IMR-90 (cell line): Measurements from ENCODE around the gene PLA2G12B. TPM values are rescaled to one million over a fixed set of nuclear protein-coding genes. Genes with fewer than 3 reads are reported as not detected.

ENCODE experiments used
- ATAC-seq: fragments of 200-7000 bp; cut with Tn5 transposase; 2 replicates; pipeline ENCODE4 v1.9.1; 2020; ENCODE audit warnings: low read depth, mild to moderate bottlenecking, moderate library complexity
- BruUV-seq: library from RNA; stranded (reverse); fragments of 400-500 nt; replicated peaks from 2 replicates; lab custom pipeline; 2021; lab: Mats Ljungman, UMichigan
- CTCF ChIA-PET: fragments of 300-600 bp; formaldehyde crosslinking; extraction: SDS; loops from one replicate; lab custom pipeline; 2021; ENCODE audit warnings: antibody characterized with exemption; lab: Yijun Ruan, JAX
- POLR2A ChIA-PET: fragments of 300-600 bp; sonication (Branson Sonifier 250); formaldehyde crosslinking; loops from one replicate; lab custom pipeline; 2022; ENCODE audit warnings: antibody characterized with exemption; ENCODE audit not compliant: unreplicated experiment; lab: Charles Lee
- DNase-seq: peaks from one replicate; pipeline ENCODE4 v3.0.0; 2013
- H2AFZ ChIP-seq: replicated peaks from 2 replicates; pipeline ENCODE3; 2013; ENCODE audit warnings: low read length, mild to moderate bottlenecking; ENCODE audit not compliant: poor library complexity
- H2AK5ac ChIP-seq: 2 replicates; pipeline ENCODE4 v1.6.1; 2013; ENCODE audit warnings: low read depth, low read length, inconsistent platforms
- H2AK9ac ChIP-seq: replicated peaks from 2 replicates; pipeline ENCODE3; 2013; ENCODE audit warnings: mild to moderate bottlenecking, low read depth, low read length, moderate library complexity; ENCODE audit not compliant: poor library complexity
- H2BK120ac ChIP-seq: 2 replicates; pipeline ENCODE4 v1.6.1; 2013; ENCODE audit warnings: low read depth, low read length, inconsistent platforms
- H2BK15ac ChIP-seq: 3 replicates; pipeline ENCODE4 v1.6.1; 2013; ENCODE audit warnings: low read depth, low read length, inconsistent platforms
- H2BK20ac ChIP-seq: 2 replicates; pipeline ENCODE4 v1.6.1; 2013; ENCODE audit warnings: low read depth, mild to moderate bottlenecking, inconsistent platforms, low read length, moderate library complexity
- H2BK5ac ChIP-seq: 2 replicates; pipeline ENCODE4 v1.6.1; 2013; ENCODE audit warnings: mild to moderate bottlenecking, low read depth, low read length, inconsistent platforms; ENCODE audit not compliant: poor library complexity, severe bottlenecking
- H3K14ac ChIP-seq: replicated peaks from 2 replicates; pipeline ENCODE4 v1.6.1; 2013; ENCODE audit warnings: low read depth, low read length, inconsistent platforms
- H3K18ac ChIP-seq: 2 replicates; pipeline ENCODE4 v1.6.1; 2013; ENCODE audit warnings: low read depth, low read length, control low read depth
- H3K23ac ChIP-seq: 2 replicates; pipeline ENCODE4 v1.6.1; 2013; ENCODE audit warnings: low read depth, low read length, inconsistent platforms
- H3K27ac ChIP-seq: 2 replicates; pipeline ENCODE4 v1.5.1; 2013; ENCODE audit warnings: mild to moderate bottlenecking, control low read depth, low read length; ENCODE audit not compliant: insufficient read depth
- H3K27me3 ChIP-seq: 2 replicates; pipeline ENCODE4 v1.6.1; 2013; ENCODE audit warnings: low read length; ENCODE audit not compliant: control insufficient read depth, insufficient read depth
- H3K36me3 ChIP-seq: 2 replicates; pipeline ENCODE4 v1.6.1; 2013; ENCODE audit warnings: low read length, mixed read lengths; ENCODE audit not compliant: control insufficient read depth, insufficient read depth
- H3K4ac ChIP-seq: 2 replicates; pipeline ENCODE4 v1.6.1; 2013; ENCODE audit warnings: low read depth, low read length, inconsistent platforms
- H3K4me1 ChIP-seq: 2 replicates; pipeline ENCODE4 v1.6.1; 2013; ENCODE audit warnings: low read length, mixed read lengths; ENCODE audit not compliant: control insufficient read depth, insufficient read depth
- H3K4me2 ChIP-seq: 2 replicates; pipeline ENCODE4 v1.6.1; 2013; ENCODE audit warnings: low read depth, mild to moderate bottlenecking, control low read depth, low read length, moderate library complexity
- H3K4me3 ChIP-seq: 2 replicates; pipeline ENCODE4 v1.5.1; 2013; ENCODE audit warnings: low read depth, mild to moderate bottlenecking, control low read depth, low read length, moderate library complexity; ENCODE audit not compliant: insufficient read depth
- H3K56ac ChIP-seq: 2 replicates; pipeline ENCODE4 v1.6.1; 2013; ENCODE audit warnings: low read length, inconsistent platforms; ENCODE audit not compliant: insufficient read depth; ENCODE audit errors: extremely low read depth
- H3K79me1 ChIP-seq, 2 experiments: 2 replicates each; pipeline ENCODE4 v1.6.1; 2013; ENCODE audit warnings: low read length in 2 of 2, inconsistent platforms in 1 of 2, low read depth in 1 of 2
- H3K9ac ChIP-seq: 2 replicates; pipeline ENCODE4 v1.6.1; 2013; ENCODE audit warnings: low read depth, low read length, control low read depth
- H3K9me1 ChIP-seq: 2 replicates; pipeline ENCODE4 v1.6.1; 2013; ENCODE audit warnings: low read length, inconsistent platforms; ENCODE audit not compliant: insufficient read depth
- H3K9me3 ChIP-seq: 2 replicates; pipeline ENCODE4 v1.6.1; 2013; ENCODE audit warnings: low read length; ENCODE audit not compliant: control insufficient read depth, insufficient read depth
- H4K20me1 ChIP-seq: 2 replicates; pipeline ENCODE4 v1.6.1; 2013; ENCODE audit warnings: low read length, inconsistent platforms; ENCODE audit not compliant: insufficient read depth
- H4K5ac ChIP-seq: 2 replicates; pipeline ENCODE4 v1.6.1; 2013; ENCODE audit warnings: mild to moderate bottlenecking, low read depth, low read length, control low read depth
- H4K8ac ChIP-seq, 2 experiments: 2 replicates each; pipeline ENCODE4 v1.6.1; 2013; ENCODE audit warnings: low read depth in 2 of 2, low read length in 2 of 2, control low read depth in 1 of 2, inconsistent platforms in 1 of 2
- H4K91ac ChIP-seq: 2 replicates; pipeline ENCODE4 v1.6.1; 2013; ENCODE audit warnings: low read depth, low read length, inconsistent platforms; ENCODE audit not compliant: insufficient read depth
- BHLHE40 ChIP-seq: fragments of 150-350 bp; IDR thresholded peaks from 2 replicates; pipeline ENCODE4 v1.6.1; 2016; ENCODE audit warnings: mild to moderate bottlenecking, low read depth, low read length
- FOS ChIP-seq: fragments of 150-350 bp; IDR thresholded peaks from 2 replicates; pipeline ENCODE4 v1.6.1; 2016; ENCODE audit warnings: low read depth, low read length
- MAFK ChIP-seq: IDR thresholded peaks from 2 replicates; pipeline ENCODE4 v1.6.1; 2012; ENCODE audit warnings: low read depth, low read length, improper control_type of control experiment
- NFE2L2 ChIP-seq: fragments of 150-350 bp; IDR thresholded peaks from 2 replicates; pipeline ENCODE4 v1.6.1; 2016; ENCODE audit warnings: low read depth, mild to moderate bottlenecking, low read length
- POLR2A ChIP-seq: IDR thresholded peaks from 2 replicates; pipeline ENCODE4 v1.6.1; 2012; ENCODE audit warnings: mild to moderate bottlenecking, low read depth, low read length
- RAD21 ChIP-seq: IDR thresholded peaks from 2 replicates; pipeline ENCODE4 v1.6.1; 2012; ENCODE audit warnings: low read length, improper control_type of control experiment
- SMC3 ChIP-seq: fragments of 150-350 bp; IDR thresholded peaks from 2 replicates; pipeline ENCODE4 v1.6.1; 2016; ENCODE audit warnings: low read depth, mild to moderate bottlenecking, antibody characterized with exemption, low read length, moderate library complexity
- whole genome bisulfite sequencing, 2 experiments: methylation state at CpG; one replicate each; pipeline versions ENCODE4 v1.1.5 to v1.1.7; 2013; ENCODE audit warnings: missing lambda C conversion rate in 2 of 2; ENCODE audit not compliant: insufficient read length in 1 of 2; ENCODE audit errors: extremely low coverage in 2 of 2; 5-methylcytosine and 5-hydroxymethylcytosine counted together
- dilution Hi-C: fragments of 300-500 bp; cut with HindIII; formaldehyde crosslinking; loops from one replicate; pipeline ENCODE4 v1.14.3; 2018; ENCODE audit warnings: low sequenced_read_pairs; ENCODE audit not compliant: unreplicated experiment
- in situ Hi-C: fragments of 300-500 bp; cut with MboI; formaldehyde crosslinking; loops from 3 replicates; pipeline ENCODE4 v1.14.3; 2019; ENCODE audit warnings: low sequenced_read_pairs, inconsistent platforms, mixed read lengths
- intact Hi-C: fragments of 100-400 bp; cut with micrococcal nuclease; formaldehyde crosslinking; loops from 2 replicates; pipeline ENCODE4 v1.10.0; 2022
- polyA plus RNA-seq, 3 experiments: library from polyadenylated mRNA; depleted of rRNA; stranded (reverse); fragments of >200 nt; gene quantifications; 2 replicates each; pipeline ENCODE4 v1.2.3, GENCODE V29; 2012; ENCODE audit warnings: low replicate concordance in 1 of 3
- total RNA-seq: library from RNA; depleted of rRNA; stranded (reverse); fragments of >200 nt; gene quantifications from 2 replicates; pipeline ENCODE4 v1.2.3, GENCODE V29; 2012
- TF ChIP-seq, protein P1 (sequence below): fragments of 150-350 bp; IDR thresholded peaks from 2 replicates; pipeline ENCODE4 v1.6.1; 2016; ENCODE audit warnings: low read depth, mild to moderate bottlenecking, low read length, moderate library complexity, borderline replicate concordance

The PLA2G12B gene
- total and polyA plus RNA-seq, 2 of the 4 experiments (the other 2 are of a cell fraction): not detected

DNA sequence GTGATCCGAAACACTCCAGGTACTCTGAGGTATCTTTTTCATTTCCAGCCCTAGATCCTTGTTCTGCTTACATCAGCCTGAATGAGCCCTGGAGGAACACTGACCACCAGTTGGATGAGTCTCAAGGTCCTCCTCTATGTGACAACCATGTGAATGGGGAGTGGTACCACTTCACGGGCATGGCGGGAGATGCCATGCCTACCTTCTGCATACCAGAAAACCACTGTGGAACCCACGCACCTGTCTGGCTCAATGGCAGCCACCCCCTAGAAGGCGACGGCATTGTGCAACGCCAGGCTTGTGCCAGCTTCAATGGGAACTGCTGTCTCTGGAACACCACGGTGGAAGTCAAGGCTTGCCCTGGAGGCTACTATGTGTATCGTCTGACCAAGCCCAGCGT lies 56.0 kb downstream of the PLA2G12B start:
- WGBS, 2 experiments: 93% methylated on average over 6 of the region's 10 CpGs; no CpG with 5 or more reads in 1 of the 2 experiments
- no peak overlapping the region for H2BK120ac ChIP-seq
- H4K91ac ChIP-seq: no peak overlapping the region
- no peak overlapping the region for H2AFZ ChIP-seq
- H4K20me1 ChIP-seq: no peaks in the 10 kb centered on the region
- no peak overlapping the region for H2BK15ac ChIP-seq
- H3K27ac ChIP-seq: no peak overlapping the region
- no peak overlapping the region for H3K9ac ChIP-seq
- no peak overlapping the region for H3K4ac ChIP-seq
- no peaks in the 10 kb centered on the region for H3K79me1 ChIP-seq
- CTCF ChIA-PET: no interaction called here
- H3K9me3 ChIP-seq: no peaks in the 10 kb centered on the region
- ATAC-seq (no peak), DNase-seq (no peak)
- no peak overlapping the region for H2AK5ac ChIP-seq
- H3K4me1 ChIP-seq: no peaks in the 10 kb centered on the region
- in situ Hi-C loops: no loop called here
- dilution Hi-C loops: no loop called here
- H3K23ac ChIP-seq: no peak overlapping the region
- no peaks in the 10 kb centered on the region for H3K9me1 ChIP-seq
- no peak overlapping the region for H3K14ac ChIP-seq
- H4K5ac ChIP-seq: no peak overlapping the region
- H3K4me3 ChIP-seq: no peak overlapping the region
- H2BK20ac ChIP-seq: no peak overlapping the region
- peaks cover 3% of the 10 kb centered on the region; the same call in 1 of the 2 replicates for H3K27me3 ChIP-seq
- H3K4me2 ChIP-seq: no peak overlapping the region
- no peak overlapping the region for H2AK9ac ChIP-seq
- intact Hi-C loops: no loop called here
- no TSS peak for BruUV-seq
- no peak overlapping the region for H3K18ac ChIP-seq
- POLR2A ChIA-PET: no interaction called here
- H2BK5ac ChIP-seq: no peak overlapping the region
- no peaks in the 10 kb centered on the region for H3K36me3 ChIP-seq
- no peak overlapping the region for H4K8ac ChIP-seq
- TF ChIP-seq, protein P1, sequence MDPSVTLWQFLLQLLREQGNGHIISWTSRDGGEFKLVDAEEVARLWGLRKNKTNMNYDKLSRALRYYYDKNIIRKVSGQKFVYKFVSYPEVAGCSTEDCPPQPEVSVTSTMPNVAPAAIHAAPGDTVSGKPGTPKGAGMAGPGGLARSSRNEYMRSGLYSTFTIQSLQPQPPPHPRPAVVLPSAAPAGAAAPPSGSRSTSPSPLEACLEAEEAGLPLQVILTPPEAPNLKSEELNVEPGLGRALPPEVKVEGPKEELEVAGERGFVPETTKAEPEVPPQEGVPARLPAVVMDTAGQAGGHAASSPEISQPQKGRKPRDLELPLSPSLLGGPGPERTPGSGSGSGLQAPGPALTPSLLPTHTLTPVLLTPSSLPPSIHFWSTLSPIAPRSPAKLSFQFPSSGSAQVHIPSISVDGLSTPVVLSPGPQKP: no peak
- TF ChIP-seq BHLHE40 (no peak), NFE2L2 (no peak), SMC3 (no peak), RAD21 (no peak), POLR2A (no peak), MAFK (no peak), FOS (no peak)
- H3K56ac ChIP-seq: no peak overlapping the region
